ENCODE data around the gene CLSTN2.

GRCh38 chr3:140006331-140006730, 71.3 kb downstream of the CLSTN2 start:
- TF ChIP-seq CTCF (IDR thresholded peaks at IDR 0.05) (no peak), POLR2A (IDR thresholded peaks at IDR 0.05) (no peak)
